ENCODE data around the gene CNTNAP2.

- TF ChIP-seq EZH2 (IDR thresholded peaks at IDR 0.05; ENCODE audit: insufficient read depth, poor library complexity, severe bottlenecking) (no peak), EZH2phosphoT487 (IDR thresholded peaks at IDR 0.05; ENCODE audit: insufficient read depth, low read depth) (no peak)
Observed at GRCh38 chr7:147423875-147424274, 1307.3 kb downstream of the CNTNAP2 start.

Measured in GM23248 (cell line).